GM12801 (cell line): Measurements from ENCODE around the gene PHF24.

Experiments used
- CTCF ChIP-seq: IDR thresholded peaks from one replicate; pipeline ENCODE4 v1.5.1; 2011; ENCODE audit warnings: control low read depth; ENCODE audit not compliant: insufficient read length; ENCODE audit errors: extremely low read depth

The PHF24 gene

DNA sequence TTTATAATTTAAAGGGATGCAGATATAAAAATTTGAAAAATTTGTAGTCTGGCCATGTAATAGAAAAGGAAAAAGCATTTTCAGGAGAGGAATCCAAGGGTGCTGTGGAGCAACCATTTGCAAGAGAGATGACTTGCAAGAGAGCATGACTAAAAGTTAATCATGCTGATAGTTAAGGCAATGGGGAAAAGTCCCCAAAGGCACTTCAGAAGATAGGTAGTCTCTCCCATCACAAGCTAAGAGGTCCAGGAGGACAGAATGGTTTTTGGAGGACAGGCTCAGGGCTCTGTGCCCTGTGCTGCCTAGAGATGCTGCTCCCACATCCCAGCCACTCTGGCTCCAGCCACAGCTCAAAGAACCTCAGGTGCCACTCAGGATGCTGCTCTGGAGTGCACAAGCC is 70.3 kb downstream of the PHF24 start:
- no peak for TF ChIP-seq CTCF

DNA sequence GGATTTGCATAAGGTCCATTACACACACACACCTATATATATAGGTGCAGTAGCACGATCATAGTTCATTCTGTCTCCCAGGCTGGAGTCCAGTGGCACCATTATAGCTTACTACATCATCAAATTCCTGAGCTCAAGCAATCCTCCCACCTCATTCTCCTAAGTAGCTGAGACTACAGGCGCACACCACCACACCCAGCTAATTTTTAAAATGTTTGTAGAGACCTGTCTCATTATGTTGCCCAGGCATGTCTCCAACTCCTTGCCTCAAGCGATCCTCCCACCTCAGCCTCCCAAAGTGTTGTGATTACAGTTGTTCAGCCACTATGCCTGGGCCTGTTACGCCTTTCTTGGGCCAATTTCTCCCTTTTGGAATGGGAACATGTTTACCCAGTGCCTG is 71.2 kb downstream of the PHF24 start:
- TF ChIP-seq CTCF, result no peak

GRCh38 chr9:35029852-35030251 is 71.8 kb downstream of the PHF24 start:
- TF ChIP-seq CTCF, result no peak
